22Rv1 (cell line): Measurements from ENCODE around the gene RETREG3.
"Not testable (repeated sequence)": the region's sequence is repeated elsewhere in the genome, so short reads cannot be mapped to it uniquely, and the experiment has no call there.

Experiments
- ZFX ChIP-seq: fragments of 450-650 bp; IDR thresholded peaks from 2 replicates; pipeline ENCODE4 v1.6.1; 2017; ENCODE audit warnings: antibody characterized with exemption, borderline replicate concordance
- TF ChIP-seq, protein P1 (sequence below): fragments of 450-650 bp; IDR thresholded peaks from 2 replicates; pipeline ENCODE4 v1.5.1; 2017; ENCODE audit warnings: mild to moderate bottlenecking

DNA sequence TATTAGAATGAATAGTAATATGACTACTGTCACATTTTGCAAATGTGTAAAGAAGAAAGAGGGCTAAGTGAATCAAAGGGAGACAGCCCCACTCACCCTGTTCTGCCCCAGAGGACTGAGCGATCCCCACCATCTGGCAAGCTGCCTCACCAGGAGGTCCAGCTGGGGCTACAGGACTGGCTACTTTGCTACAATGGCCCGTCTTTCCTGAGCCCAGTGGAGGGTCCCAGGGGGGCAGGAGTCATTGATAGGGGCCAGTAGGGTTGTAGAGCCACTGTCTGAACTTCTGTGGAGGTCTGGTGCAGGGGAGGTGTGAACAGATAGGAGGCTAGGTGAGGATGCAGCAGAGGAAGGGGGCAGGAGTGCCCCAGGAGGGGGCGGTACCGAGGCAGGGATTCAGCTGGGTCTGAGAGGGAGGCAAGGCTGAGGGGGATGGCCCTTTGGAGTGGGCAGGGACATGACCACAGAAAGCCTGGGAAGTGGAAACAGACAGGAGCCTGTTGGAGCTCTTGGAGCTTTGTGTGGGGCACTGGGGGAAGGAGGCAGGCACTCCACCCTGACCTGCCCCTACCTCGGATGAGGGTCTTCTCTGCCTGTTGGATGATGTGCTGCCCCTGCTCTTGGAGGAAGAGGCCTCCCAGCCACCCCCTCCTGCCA is 53.1 kb downstream of the RETREG3 start:
- TF ChIP-seq, protein P1, sequence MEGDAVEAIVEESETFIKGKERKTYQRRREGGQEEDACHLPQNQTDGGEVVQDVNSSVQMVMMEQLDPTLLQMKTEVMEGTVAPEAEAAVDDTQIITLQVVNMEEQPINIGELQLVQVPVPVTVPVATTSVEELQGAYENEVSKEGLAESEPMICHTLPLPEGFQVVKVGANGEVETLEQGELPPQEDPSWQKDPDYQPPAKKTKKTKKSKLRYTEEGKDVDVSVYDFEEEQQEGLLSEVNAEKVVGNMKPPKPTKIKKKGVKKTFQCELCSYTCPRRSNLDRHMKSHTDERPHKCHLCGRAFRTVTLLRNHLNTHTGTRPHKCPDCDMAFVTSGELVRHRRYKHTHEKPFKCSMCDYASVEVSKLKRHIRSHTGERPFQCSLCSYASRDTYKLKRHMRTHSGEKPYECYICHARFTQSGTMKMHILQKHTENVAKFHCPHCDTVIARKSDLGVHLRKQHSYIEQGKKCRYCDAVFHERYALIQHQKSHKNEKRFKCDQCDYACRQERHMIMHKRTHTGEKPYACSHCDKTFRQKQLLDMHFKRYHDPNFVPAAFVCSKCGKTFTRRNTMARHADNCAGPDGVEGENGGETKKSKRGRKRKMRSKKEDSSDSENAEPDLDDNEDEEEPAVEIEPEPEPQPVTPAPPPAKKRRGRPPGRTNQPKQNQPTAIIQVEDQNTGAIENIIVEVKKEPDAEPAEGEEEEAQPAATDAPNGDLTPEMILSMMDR: not testable (repeated sequence)
- not testable (repeated sequence) for TF ChIP-seq ZFX
